PFSK-1 (cell line): ENCODE data around the gene PDK3.

ENCODE experiments used
- POLR2AphosphoS5 ChIP-seq: IDR thresholded peaks from 2 replicates; pipeline ENCODE4 v1.6.1; 2012; ENCODE audit warnings: low read depth, mild to moderate bottlenecking, control low read depth, low read length, moderate library complexity
- TAF1 ChIP-seq: IDR thresholded peaks from 2 replicates; pipeline ENCODE4 v1.6.1; 2012; ENCODE audit warnings: low read length, control low read depth, borderline replicate concordance; ENCODE audit not compliant: insufficient read depth

GRCh38 chrX:24491741-24492140 is 26.7 kb downstream of the PDK3 start:
- no peak for TF ChIP-seq TAF1
- no peak for TF ChIP-seq POLR2AphosphoS5
